22Rv1 (cell line): ENCODE results near the gene TGFB2.

Source experiments
- H3K27ac ChIP-seq: fragments of 450-650 bp; 2 replicates; pipeline ENCODE4 v1.5.1; 2017
- ZFX ChIP-seq: fragments of 450-650 bp; IDR thresholded peaks from 2 replicates; pipeline ENCODE4 v1.6.1; 2017; ENCODE audit warnings: antibody characterized with exemption, borderline replicate concordance
- TF ChIP-seq, protein P1 (sequence below): fragments of 450-650 bp; IDR thresholded peaks from 2 replicates; pipeline ENCODE4 v1.5.1; 2017; ENCODE audit warnings: mild to moderate bottlenecking

Gene TGFB2

DNA sequence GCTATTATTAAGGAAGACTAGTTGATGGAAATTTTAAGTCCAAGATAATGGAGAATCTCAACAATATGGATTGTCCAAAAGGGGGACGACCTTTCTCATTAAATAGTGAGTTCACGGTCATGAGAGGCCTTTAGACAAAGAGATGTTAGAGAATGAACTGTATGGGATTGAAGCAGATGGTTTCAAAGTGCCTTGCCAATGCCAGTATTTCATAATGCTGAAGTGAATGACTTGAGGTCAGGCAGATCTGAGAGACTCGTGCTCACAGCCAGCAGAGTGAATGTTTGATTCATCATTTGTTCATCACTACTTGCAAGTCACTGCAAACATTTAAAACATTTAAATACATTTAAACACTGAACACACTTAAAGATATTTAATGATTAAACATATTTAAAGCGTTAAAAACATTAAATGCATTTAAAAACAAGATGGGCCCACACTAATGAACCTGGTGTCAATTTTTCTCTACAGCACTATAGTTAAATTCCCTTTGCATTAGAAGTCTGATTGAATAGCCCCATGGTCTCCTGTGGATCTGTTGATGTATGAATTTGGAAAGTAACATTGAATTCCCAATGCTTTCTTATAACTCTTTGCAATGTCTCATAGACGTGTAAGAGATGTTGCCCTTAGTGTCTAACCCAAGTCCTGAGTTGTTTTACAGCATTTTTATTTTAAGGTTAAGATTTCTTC, 80.7 kb downstream of the TGFB2 start:
- no peak for TF ChIP-seq ZFX
- TF ChIP-seq, protein P1, sequence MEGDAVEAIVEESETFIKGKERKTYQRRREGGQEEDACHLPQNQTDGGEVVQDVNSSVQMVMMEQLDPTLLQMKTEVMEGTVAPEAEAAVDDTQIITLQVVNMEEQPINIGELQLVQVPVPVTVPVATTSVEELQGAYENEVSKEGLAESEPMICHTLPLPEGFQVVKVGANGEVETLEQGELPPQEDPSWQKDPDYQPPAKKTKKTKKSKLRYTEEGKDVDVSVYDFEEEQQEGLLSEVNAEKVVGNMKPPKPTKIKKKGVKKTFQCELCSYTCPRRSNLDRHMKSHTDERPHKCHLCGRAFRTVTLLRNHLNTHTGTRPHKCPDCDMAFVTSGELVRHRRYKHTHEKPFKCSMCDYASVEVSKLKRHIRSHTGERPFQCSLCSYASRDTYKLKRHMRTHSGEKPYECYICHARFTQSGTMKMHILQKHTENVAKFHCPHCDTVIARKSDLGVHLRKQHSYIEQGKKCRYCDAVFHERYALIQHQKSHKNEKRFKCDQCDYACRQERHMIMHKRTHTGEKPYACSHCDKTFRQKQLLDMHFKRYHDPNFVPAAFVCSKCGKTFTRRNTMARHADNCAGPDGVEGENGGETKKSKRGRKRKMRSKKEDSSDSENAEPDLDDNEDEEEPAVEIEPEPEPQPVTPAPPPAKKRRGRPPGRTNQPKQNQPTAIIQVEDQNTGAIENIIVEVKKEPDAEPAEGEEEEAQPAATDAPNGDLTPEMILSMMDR: no peak
- no peak overlapping the region for H3K27ac ChIP-seq

- H3K27ac ChIP-seq: no peak overlapping the region
Measured at GRCh38 chr1:218426343-218426657, 81.2 kb downstream of the TGFB2 start.

GRCh38 chr1:218429301-218429700, 84.2 kb downstream of the TGFB2 start:
- no peak for TF ChIP-seq ZFX

More at GRCh38 chr1:218426343-218426657, 81.2 kb downstream of the TGFB2 start:
- TF ChIP-seq, protein P1: no peak
- TF ChIP-seq ZFX: no peak

DNA sequence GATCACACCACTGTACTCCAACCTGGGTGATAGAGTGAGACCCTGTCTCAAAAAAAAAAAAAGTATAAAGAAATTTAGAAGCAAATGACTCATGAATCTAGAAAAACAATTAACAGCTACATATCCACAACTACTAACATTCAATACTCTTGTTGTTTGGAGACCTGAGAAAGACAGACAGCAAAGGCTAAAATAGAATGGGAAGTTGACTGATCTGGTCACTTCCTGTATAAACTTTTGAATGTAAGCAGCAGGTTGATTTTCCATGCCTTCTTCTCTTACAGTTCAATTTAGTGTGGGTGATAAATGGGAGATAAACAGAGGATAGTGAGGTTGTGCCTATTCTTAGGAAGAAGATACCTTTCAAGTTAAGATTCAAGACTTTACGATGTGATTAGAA, 85.2 kb downstream of the TGFB2 start:
- no peak for TF ChIP-seq ZFX
- TF ChIP-seq, protein P1: no peak
- no peak overlapping the region for H3K27ac ChIP-seq

More at GRCh38 chr1:218429301-218429700, 84.2 kb downstream of the TGFB2 start:
- H3K27ac ChIP-seq: no peak overlapping the region

GRCh38 chr1:218430822-218431221, 85.7 kb downstream of the TGFB2 start:
- no peak for TF ChIP-seq ZFX
- TF ChIP-seq, protein P1: no peak
- H3K27ac ChIP-seq: no peak overlapping the region

GRCh38 chr1:218431476-218431875, 86.3 kb downstream of the TGFB2 start:
- TF ChIP-seq, protein P1: no peak
- TF ChIP-seq ZFX: no peak
- H3K27ac ChIP-seq: no peak overlapping the region

DNA sequence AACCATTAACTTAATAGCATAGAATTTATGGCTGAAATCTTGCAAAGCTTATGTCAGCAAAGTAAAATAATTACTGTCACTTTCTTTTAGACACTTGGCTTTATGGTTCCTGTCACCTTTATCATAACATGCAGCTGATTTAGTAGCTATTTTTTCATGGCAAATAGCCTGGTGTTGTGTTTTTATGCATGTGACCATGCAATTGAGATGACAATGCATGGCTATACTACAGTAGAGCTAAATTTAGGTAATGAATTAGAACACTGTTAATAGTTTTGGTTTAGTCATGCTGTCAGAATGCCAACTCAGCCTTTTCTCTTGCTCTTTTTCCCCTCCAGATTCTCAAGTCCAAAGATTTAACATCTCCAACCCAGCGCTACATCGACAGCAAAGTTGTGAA, 88.6 kb downstream of the TGFB2 start:
- TF ChIP-seq, protein P1: no peak
- no peak for TF ChIP-seq ZFX
- H3K27ac ChIP-seq: no peak overlapping the region

- TF ChIP-seq, protein P1: no peak
- no peak for TF ChIP-seq ZFX
- no peak overlapping the region for H3K27ac ChIP-seq
Measured at GRCh38 chr1:218435528-218435927, 90.4 kb downstream of the TGFB2 start.
